Measurements from ENCODE around the gene ZDHHC1. TPM values are rescaled to one million over a fixed set of nuclear protein-coding genes. Genes with fewer than 3 reads are reported as not detected.

ZDHHC1 gene
- total RNA-seq, 4 donors from 2014 or later, result 33.3 to 63.8 (median 50.9) TPM

DNA sequence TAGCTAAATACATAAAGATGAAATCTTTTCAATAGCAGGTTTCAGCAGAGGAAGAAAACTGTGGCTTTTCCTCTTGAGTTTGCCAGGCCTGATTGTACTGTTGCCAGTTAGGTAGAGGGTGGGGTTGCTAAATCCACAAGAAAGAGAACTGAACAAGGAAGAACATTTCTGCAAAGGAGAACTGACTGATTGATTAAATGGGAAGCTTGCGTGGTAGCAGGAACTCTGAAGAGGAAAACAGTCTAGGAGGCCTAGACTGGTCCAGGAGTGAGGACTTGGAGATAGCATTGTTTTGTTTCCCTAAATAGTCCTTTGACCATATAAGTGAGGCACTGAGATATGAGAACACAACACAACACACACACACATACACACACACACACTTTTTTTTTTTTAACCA lies 70.9 kb downstream of the ZDHHC1 start:
- intact Hi-C loops (cut with DNase I), result no loop called here
- H3K4me1 ChIP-seq, result no peaks in the 10 kb centered on the region
- no peak overlapping the region for H3K4me3 ChIP-seq (replicated peaks in 1 of 3)
- no peaks in the 10 kb centered on the region for H3K27me3 ChIP-seq
- no peak for DNase-seq
- WGBS, 2 donors, result 80 to 88% methylated on average over 1 of the region's 1 CpG
- no peaks in the 10 kb centered on the region for H3K9me3 ChIP-seq
- H3K27ac ChIP-seq, result no peak overlapping the region
- TF ChIP-seq, protein P1, sequence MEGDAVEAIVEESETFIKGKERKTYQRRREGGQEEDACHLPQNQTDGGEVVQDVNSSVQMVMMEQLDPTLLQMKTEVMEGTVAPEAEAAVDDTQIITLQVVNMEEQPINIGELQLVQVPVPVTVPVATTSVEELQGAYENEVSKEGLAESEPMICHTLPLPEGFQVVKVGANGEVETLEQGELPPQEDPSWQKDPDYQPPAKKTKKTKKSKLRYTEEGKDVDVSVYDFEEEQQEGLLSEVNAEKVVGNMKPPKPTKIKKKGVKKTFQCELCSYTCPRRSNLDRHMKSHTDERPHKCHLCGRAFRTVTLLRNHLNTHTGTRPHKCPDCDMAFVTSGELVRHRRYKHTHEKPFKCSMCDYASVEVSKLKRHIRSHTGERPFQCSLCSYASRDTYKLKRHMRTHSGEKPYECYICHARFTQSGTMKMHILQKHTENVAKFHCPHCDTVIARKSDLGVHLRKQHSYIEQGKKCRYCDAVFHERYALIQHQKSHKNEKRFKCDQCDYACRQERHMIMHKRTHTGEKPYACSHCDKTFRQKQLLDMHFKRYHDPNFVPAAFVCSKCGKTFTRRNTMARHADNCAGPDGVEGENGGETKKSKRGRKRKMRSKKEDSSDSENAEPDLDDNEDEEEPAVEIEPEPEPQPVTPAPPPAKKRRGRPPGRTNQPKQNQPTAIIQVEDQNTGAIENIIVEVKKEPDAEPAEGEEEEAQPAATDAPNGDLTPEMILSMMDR (IDR thresholded peaks at IDR 0.05), result no peak
- no peak for TF ChIP-seq POLR2A (IDR thresholded peaks at IDR 0.05)
- H3K36me3 ChIP-seq, result no peaks in the 10 kb centered on the region

Small RNA genes lying within 50 kb of the gene (small RNA-seq; reads per million reads assigned to genes)
- gene RNU1-123P, result not detected

Other genes starting within 250 kb of the ZDHHC1 start
- 10 to 100 TPM; 38.3 to 97.0 (median 63.5) TPM for gene NOL3, start 245.9 kb downstream of the ZDHHC1 start, total RNA-seq
- 10 to 100 TPM; 20.3 to 50.0 (median 32.4) TPM for gene MATCAP1, start 232.5 kb downstream of the ZDHHC1 start, total RNA-seq
- 1 to 10 TPM; 5.9 to 8.6 (median 7.6) TPM for gene EXOC3L1, start 226.3 kb downstream of the ZDHHC1 start, total RNA-seq
- 100 to 1,000 TPM in 1 of 4 donors, 10 to 100 TPM in 3; 77.6 to 117 (median 89.1) TPM for gene E2F4, start 224.3 kb downstream of the ZDHHC1 start, total RNA-seq
- gene ELMO3, start 217.3 kb downstream of the ZDHHC1 start, total RNA-seq, result 10 to 100 TPM; 26.0 to 37.8 (median 30.0) TPM
- gene TMEM208, start 189.3 kb downstream of the ZDHHC1 start, total RNA-seq, result 10 to 100 TPM; 53.2 to 69.0 (median 58.3) TPM
- gene FHOD1, start 169.0 kb downstream of the ZDHHC1 start, total RNA-seq, result 10 to 100 TPM; 17.9 to 26.4 (median 24.3) TPM
- 1 to 10 TPM in 2 of 4 donors, under 1 TPM in 2; 0.56 to 3.0 (median 1.1) TPM for gene SLC9A5, start 167.5 kb downstream of the ZDHHC1 start, total RNA-seq
- gene PLEKHG4, start 136.9 kb downstream of the ZDHHC1 start, total RNA-seq, result 10 to 100 TPM in 2 of 4 donors, 1 to 10 TPM in 2; 8.2 to 11.7 (median 9.5) TPM
- gene KCTD19, start 89.7 kb downstream of the ZDHHC1 start, total RNA-seq, result 1 to 10 TPM in 1 of 4 donors, not detected in 3; 2.6 TPM
- under 1 TPM in 1 of 4 donors, not detected in 3; 0.22 TPM for gene LRRC36, start 89.7 kb downstream of the ZDHHC1 start, total RNA-seq
- 1 to 10 TPM in 2 of 4 donors, under 1 TPM in 2; 0.54 to 2.3 (median 1.5) TPM for gene TPPP3, start 23.0 kb downstream of the ZDHHC1 start, total RNA-seq
- gene HSD11B2, start 14.6 kb upstream of the ZDHHC1 start, total RNA-seq, result 10 to 100 TPM in 2 of 4 donors, 1 to 10 TPM in 2; 4.6 to 11.9 (median 9.0) TPM
- 100 to 1,000 TPM; 110 to 238 (median 142) TPM for gene ATP6V0D1, start 64.7 kb upstream of the ZDHHC1 start, total RNA-seq
- not detected for gene AGRP, start 67.1 kb upstream of the ZDHHC1 start, total RNA-seq
- 10 to 100 TPM; 21.3 to 57.1 (median 41.2) TPM for gene RIPOR1, start 112.4 kb upstream of the ZDHHC1 start, total RNA-seq
- 10 to 100 TPM; 37.2 to 52.1 (median 47.2) TPM for gene CTCF, start 146.0 kb upstream of the ZDHHC1 start, total RNA-seq
- gene CARMIL2, start 228.7 kb upstream of the ZDHHC1 start, total RNA-seq, result 1 to 10 TPM in 2 of 4 donors, under 1 TPM in 2; 0.22 to 1.3 (median 0.92) TPM
- gene ACD, start 243.8 kb upstream of the ZDHHC1 start, total RNA-seq, result 10 to 100 TPM in 3 of 4 donors, 1 to 10 TPM in 1; 9.3 to 28.7 (median 21.5) TPM
- 1 to 10 TPM; 2.5 to 8.8 (median 5.0) TPM for gene PARD6A, start 244.5 kb upstream of the ZDHHC1 start, total RNA-seq

All from thyroid gland (tissue), 4 donors.